Neuronal stem cell (in vitro differentiated cells): ENCODE results near the gene CNTNAP1.
"Not testable (repeated sequence)": the region's sequence is repeated elsewhere in the genome, so short reads cannot be mapped to it uniquely, and the experiment has no call there.

ENCODE experiments used
- DNase-seq: peaks from one replicate; pipeline ENCODE4 v3.0.0-alpha.2; 2013; ENCODE audit warnings: low spot score
- H2AFZ ChIP-seq: one replicate; pipeline ENCODE4 v1.6.1; 2013; ENCODE audit warnings: mild to moderate bottlenecking, low read length, inconsistent platforms
- H2AK5ac ChIP-seq: 2 replicates; pipeline ENCODE4 v1.6.1; 2013; ENCODE audit warnings: low read depth, mild to moderate bottlenecking, inconsistent platforms, low read length, moderate library complexity, mixed read lengths
- H2BK120ac ChIP-seq: 2 replicates; pipeline ENCODE4 v1.6.1; 2013; ENCODE audit warnings: low read depth, mild to moderate bottlenecking, inconsistent platforms, low read length, moderate library complexity, mixed read lengths
- H2BK12ac ChIP-seq: one replicate; pipeline ENCODE4 v1.6.1; 2013; ENCODE audit warnings: low read length, inconsistent platforms
- H2BK15ac ChIP-seq: 2 replicates; pipeline ENCODE4 v1.6.1; 2013; ENCODE audit warnings: mild to moderate bottlenecking, low read length, inconsistent platforms, mixed read lengths
- H2BK5ac ChIP-seq: one replicate; pipeline ENCODE4 v1.6.1; 2013; ENCODE audit warnings: inconsistent platforms, mild to moderate bottlenecking, low read length, moderate library complexity
- H3K14ac ChIP-seq: one replicate; pipeline ENCODE4 v1.6.1; 2013; ENCODE audit warnings: low read length, inconsistent platforms
- H3K18ac ChIP-seq: 2 replicates; pipeline ENCODE4 v1.6.1; 2013; ENCODE audit warnings: low read length, inconsistent platforms
- H3K23ac ChIP-seq: 2 replicates; pipeline ENCODE4 v1.6.1; 2013; ENCODE audit warnings: low read depth, mild to moderate bottlenecking, mixed read lengths, low read length, inconsistent platforms; ENCODE audit not compliant: poor library complexity
- H3K27ac ChIP-seq: replicated peaks from 3 replicates; pipeline ENCODE4 v1.5.1; 2013; ENCODE audit warnings: low read length, inconsistent platforms
- H3K27me3 ChIP-seq, 3 experiments: 2 replicates each; pipeline ENCODE4 v1.6.1; 2013; ENCODE audit warnings: low read length in 3 of 3, mild to moderate bottlenecking in 2 of 3, inconsistent platforms in 1 of 3, low read depth in 1 of 3, mixed read lengths in 1 of 3, moderate library complexity in 1 of 3; ENCODE audit not compliant: control insufficient read depth in 3 of 3, insufficient read depth in 3 of 3
- H3K36me3 ChIP-seq, 2 donors: replicated peaks in 1 of 2; 2 replicates each; pipeline ENCODE4 v1.6.1; 2013; ENCODE audit warnings: low read length in 2 of 2; ENCODE audit not compliant: control insufficient read depth in 2 of 2, insufficient read depth in 2 of 2
- H3K4ac ChIP-seq: 2 replicates; pipeline ENCODE4 v1.6.1; 2013; ENCODE audit warnings: inconsistent platforms, mild to moderate bottlenecking, low read length, moderate library complexity
- H3K4me1 ChIP-seq, 2 donors: 1 replicate in 1 of 2; 2 replicates in 1 of 2; pipeline ENCODE4 v1.6.1; 2013; ENCODE audit warnings: low read length in 2 of 2, low read depth in 1 of 2; ENCODE audit not compliant: control insufficient read depth in 2 of 2, insufficient read depth in 1 of 2
- H3K4me2 ChIP-seq: one replicate; pipeline ENCODE4 v1.6.1; 2013; ENCODE audit warnings: mild to moderate bottlenecking, low read length, inconsistent platforms; ENCODE audit not compliant: insufficient read depth, poor library complexity, severe bottlenecking
- H3K4me3 ChIP-seq, 2 donors: 2 replicates each; pipeline ENCODE4 v1.5.1; 2013; ENCODE audit warnings: low read length in 2 of 2, mild to moderate bottlenecking in 2 of 2, inconsistent platforms in 1 of 2, moderate library complexity in 1 of 2
- H3K79me1 ChIP-seq: one replicate; pipeline ENCODE4 v1.6.1; 2013; ENCODE audit warnings: low read depth, mild to moderate bottlenecking, inconsistent platforms, low read length, moderate library complexity
- H3K9ac ChIP-seq: one replicate; pipeline ENCODE4 v1.6.1; 2013; ENCODE audit warnings: mild to moderate bottlenecking, low read depth, low read length, inconsistent platforms; ENCODE audit not compliant: poor library complexity
- H3K9me3 ChIP-seq, 2 donors: replicated peaks in 1 of 2; 2 replicates each; pipeline versions ENCODE3 to v1.6.1; 2013; ENCODE audit warnings: low read length in 2 of 2, mild to moderate bottlenecking in 2 of 2, inconsistent platforms in 1 of 2, low read depth in 1 of 2, mixed read lengths in 1 of 2, moderate library complexity in 1 of 2; ENCODE audit not compliant: control insufficient read depth in 2 of 2, insufficient read depth in 1 of 2
- H4K8ac ChIP-seq: one replicate; pipeline ENCODE4 v1.6.1; 2013; ENCODE audit warnings: low read depth, mild to moderate bottlenecking, inconsistent platforms, low read length, moderate library complexity
- H4K91ac ChIP-seq: one replicate; pipeline ENCODE4 v1.6.1; 2013; ENCODE audit warnings: low read length, low read depth, mild to moderate bottlenecking, inconsistent platforms; ENCODE audit not compliant: poor library complexity
- WGBS, 2 donors: extraction: QIAGEN DNeasy Blood & Tissue Kit; methylation state at CpG; one replicate each; pipeline ENCODE4 v1.1.7; 2013; ENCODE audit warnings: missing lambda C conversion rate in 2 of 2, mixed read lengths in 1 of 2; ENCODE audit not compliant: insufficient read length in 2 of 2, insufficient replicate concordance in 1 of 2; ENCODE audit errors: extremely low coverage in 2 of 2; 5-methylcytosine and 5-hydroxymethylcytosine counted together

CNTNAP1 gene

GRCh38 chr17:42655528-42655927 lies 26.8 kb upstream of the CNTNAP1 start:
- Histone ChIP-seq H2BK12ac (no peak overlapping the region), H3K4me3 (no peak overlapping the region), H3K14ac (no peak overlapping the region), H4K91ac (no peak overlapping the region), H2AK5ac (no peak overlapping the region), H3K79me1 (no peaks in the 10 kb centered on the region), H2BK5ac (no peak overlapping the region), H3K4ac (no peak overlapping the region), H3K9ac (no peak overlapping the region), H3K23ac (no peak overlapping the region), H3K27ac (no peak overlapping the region), H3K36me3 (no peaks in the 10 kb centered on the region), H3K4me1 (peaks cover 3 to 7% of the 10 kb centered on the region in 2 donors), H4K8ac (peak overlapping the region; percentile 77), H3K27me3 (no peaks in the 10 kb centered on the region), H2BK120ac (no peak overlapping the region), H3K18ac (no peak overlapping the region), H3K9me3 (peaks cover 0 to 4% of the 10 kb centered on the region in 2 donors), H2AFZ (no peak overlapping the region), H2BK15ac (no peak overlapping the region), H3K4me2 (no peak overlapping the region)
- WGBS, 2 donors: no CpG with 5 or more reads among the region's 2 CpGs
- DNase-seq: no peak

- no peak overlapping the region for H2BK5ac ChIP-seq
- no peak overlapping the region for H3K18ac ChIP-seq
- H3K4me3 ChIP-seq: no peak overlapping the region
- no peak overlapping the region for H3K4ac ChIP-seq
- H2AK5ac ChIP-seq: no peak overlapping the region
- peaks cover 3 to 7% of the 10 kb centered on the region in 2 donors for H3K4me1 ChIP-seq
- H3K4me2 ChIP-seq: no peak overlapping the region
- no peak overlapping the region for H3K27ac ChIP-seq
- no peaks in the 10 kb centered on the region for H3K79me1 ChIP-seq
- H4K8ac ChIP-seq: no peak overlapping the region
- H2BK12ac ChIP-seq: no peak overlapping the region
- no peak overlapping the region for H3K23ac ChIP-seq
- no peak overlapping the region for H2BK15ac ChIP-seq
- WGBS, 2 donors: no CpG with 5 or more reads among the region's 9 CpGs
- H3K36me3 ChIP-seq: peaks cover 2 to 20% of the 10 kb centered on the region in 2 donors
- H2AFZ ChIP-seq: no peak overlapping the region
- no peak overlapping the region for H2BK120ac ChIP-seq
- DNase-seq: no peak
- peaks cover 0 to 4% of the 10 kb centered on the region in 2 donors for H3K9me3 ChIP-seq
- no peak overlapping the region for H4K91ac ChIP-seq
- H3K27me3 ChIP-seq: no peaks in the 10 kb centered on the region
- H3K9ac ChIP-seq: no peak overlapping the region
- H3K14ac ChIP-seq: no peak overlapping the region
Observed at GRCh38 chr17:42657824-42658588, 24.3 kb upstream of the CNTNAP1 start.

GRCh38 chr17:42659079-42659931 lies 23.0 kb upstream of the CNTNAP1 start, which contains the start of gene TUBG2:
Gene TUBG2 (plus strand): TSS chr17:42659284. CDS start chr17:42659504, 220 bp downstream.
- H3K4ac ChIP-seq: no peak within 1 kb of the TSS
- no peak within 1 kb of the TSS for H2BK12ac ChIP-seq
- H3K36me3 ChIP-seq: peaks cover 2 to 29% of the 10 kb centered on the region in 2 donors
- no peak within 1 kb of the TSS for H2AK5ac ChIP-seq
- peak within 1 kb of the TSS; percentile 96 for H2AFZ ChIP-seq
- peaks cover 0 to 4% of the 10 kb centered on the region in 2 donors for H3K9me3 ChIP-seq
- peaks cover 2 to 3% of the 10 kb centered on the region in 2 donors for H3K4me1 ChIP-seq
- peak within 1 kb of the TSS; percentile 95 for H3K18ac ChIP-seq
- H4K8ac ChIP-seq: no peak within 1 kb of the TSS
- peak within 1 kb of the TSS; percentile 62 for H3K23ac ChIP-seq
- peak within 1 kb of the TSS; percentile 97 for H3K9ac ChIP-seq
- H3K4me2 ChIP-seq: peak within 1 kb of the TSS; percentile 90
- H2BK120ac ChIP-seq: no peak within 1 kb of the TSS
- no peaks in the 10 kb centered on the region for H3K27me3 ChIP-seq
- H4K91ac ChIP-seq: no peak within 1 kb of the TSS
- no peak within 1 kb of the TSS for H3K27ac ChIP-seq
- no CpG with 5 or more reads among the region's 59 CpGs for WGBS, 2 donors
- peak within 1 kb of the TSS; percentile 66 to 84 for H3K4me3 ChIP-seq
- H3K14ac ChIP-seq: peak within 1 kb of the TSS; percentile 57
- DNase-seq: peak; percentile 85
- peak within 1 kb of the TSS; percentile 52 for H2BK15ac ChIP-seq
- peak within 1 kb of the TSS; percentile 2 for H2BK5ac ChIP-seq
- no peaks in the 10 kb centered on the region for H3K79me1 ChIP-seq

DNA sequence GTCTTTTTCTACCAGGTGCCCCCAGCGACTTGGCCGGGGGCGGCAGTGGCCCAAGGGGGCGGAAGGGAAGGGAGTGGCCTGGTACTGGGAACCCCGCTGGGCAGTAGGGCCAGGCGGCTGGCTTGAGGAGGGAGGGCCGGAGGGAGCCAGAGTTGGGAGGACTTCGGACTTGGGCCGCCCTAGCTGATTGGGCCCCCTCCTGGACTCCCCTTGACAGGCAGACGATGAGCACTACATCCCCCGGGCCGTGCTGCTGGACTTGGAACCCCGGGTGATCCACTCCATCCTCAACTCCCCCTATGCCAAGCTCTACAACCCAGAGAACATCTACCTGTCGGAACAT lies 22.4 kb upstream of the CNTNAP1 start:
- not testable (repeated sequence) for H2BK15ac ChIP-seq, H3K79me1 ChIP-seq, H2BK5ac ChIP-seq, H2BK12ac ChIP-seq, H3K4me1 ChIP-seq, H3K18ac ChIP-seq, H3K27me3 ChIP-seq, H3K9ac ChIP-seq, H3K14ac ChIP-seq, H2AK5ac ChIP-seq, H3K27ac ChIP-seq, H3K9me3 ChIP-seq, H2BK120ac ChIP-seq, H4K8ac ChIP-seq, H3K23ac ChIP-seq, DNase-seq, H4K91ac ChIP-seq, H3K4ac ChIP-seq
- no CpG with 5 or more reads among the region's 14 CpGs for WGBS, 2 donors
- Histone ChIP-seq H3K4me2 (peak overlapping the region; percentile 90), H2AFZ (peak overlapping the region; percentile 96), H3K36me3 (peaks cover 2 to 32% of the 10 kb centered on the region in 2 donors), H3K4me3 (peak overlapping the region; percentile 66 to 84)
